DND-41 (cell line): ENCODE data around the gene SLC4A2.

Source experiments
- ATAC-seq: fragments of 200-7000 bp; cut with Tn5 transposase; 3 replicates; pipeline ENCODE4 v1.9.1; 2021; ENCODE audit warnings: low read depth; ENCODE audit not compliant: insufficient read depth
- DNase-seq: peaks from one replicate; pipeline ENCODE4 v3.0.0-alpha.2; 2020
- H2AFZ ChIP-seq: 2 replicates; pipeline ENCODE4 v1.6.0; 2012; ENCODE audit warnings: low read depth, low read length
- H3K27ac ChIP-seq: 2 replicates; pipeline ENCODE4 v1.5.1; 2012; ENCODE audit warnings: low read length, inconsistent platforms
- H3K27me3 ChIP-seq: fragments of 200-600 bp; sonication (generic); 2 replicates; pipeline ENCODE4 v1.6.0; 2012; ENCODE audit warnings: low read length, mild to moderate bottlenecking, inconsistent platforms; ENCODE audit not compliant: insufficient read depth, poor library complexity
- H3K36me3 ChIP-seq: 2 replicates; pipeline ENCODE4 v1.5.1; 2012; ENCODE audit warnings: low read length, inconsistent platforms; ENCODE audit not compliant: insufficient read depth
- H3K4me1 ChIP-seq: 2 replicates; pipeline ENCODE4 v1.5.1; 2012; ENCODE audit warnings: mild to moderate bottlenecking, low read length; ENCODE audit not compliant: insufficient read depth
- H3K4me2 ChIP-seq: 2 replicates; pipeline ENCODE4 v1.6.0; 2012; ENCODE audit warnings: mild to moderate bottlenecking, moderate library complexity, low read length, inconsistent platforms; ENCODE audit not compliant: insufficient read depth
- H3K4me3 ChIP-seq, 2 experiments: fragments of 200-600 bp in 1 of 2; shearing (Covaris generic) in 1 of 2; 2 replicates each; pipeline ENCODE4 v1.5.1; 2012 to 2016; ENCODE audit warnings: inconsistent platforms in 2 of 2, low read length in 2 of 2, mild to moderate bottlenecking in 2 of 2, low read depth in 1 of 2, moderate library complexity in 1 of 2
- H3K79me2 ChIP-seq: 2 replicates; pipeline ENCODE4 v1.6.0; 2012; ENCODE audit warnings: low read length, inconsistent platforms; ENCODE audit not compliant: insufficient read depth
- H3K9ac ChIP-seq: 2 replicates; pipeline ENCODE4 v1.6.0; 2012; ENCODE audit warnings: low read depth, mild to moderate bottlenecking, inconsistent platforms, low read length, moderate library complexity
- H3K9me3 ChIP-seq: 2 replicates; pipeline ENCODE4 v1.5.1; 2012; ENCODE audit warnings: low read length, moderate library complexity, mild to moderate bottlenecking, inconsistent platforms; ENCODE audit not compliant: insufficient read depth, severe bottlenecking
- H4K20me1 ChIP-seq: 2 replicates; pipeline ENCODE4 v1.6.0; 2012; ENCODE audit warnings: low read length; ENCODE audit not compliant: insufficient read depth
- CTCF ChIP-seq: IDR thresholded peaks from 2 replicates; pipeline ENCODE4 v1.5.1; 2012; ENCODE audit warnings: borderline replicate concordance, low read length, moderate library complexity, mild to moderate bottlenecking; ENCODE audit not compliant: poor library complexity, severe bottlenecking; ENCODE audit errors: extremely low read depth
- EZH2 ChIP-seq: IDR thresholded peaks from 3 replicates; pipeline ENCODE4 v1.6.1; 2012; ENCODE audit warnings: borderline replicate concordance, low read depth, mild to moderate bottlenecking, moderate library complexity, low read length, inconsistent platforms; ENCODE audit not compliant: severe bottlenecking

The SLC4A2 gene

GRCh38 chr7:151045262-151045661 lies 14.1 kb upstream of the SLC4A2 start:
- TF ChIP-seq EZH2 (no peak), CTCF (no peak)
- Histone ChIP-seq H3K27ac (no peak overlapping the region), H3K36me3 (peaks cover 38% of the 10 kb centered on the region), H3K4me2 (no peak overlapping the region), H3K9me3 (no peaks in the 10 kb centered on the region), H3K27me3 (no peaks in the 10 kb centered on the region), H3K9ac (no peak overlapping the region), H3K4me1 (no peaks in the 10 kb centered on the region), H2AFZ (no peak overlapping the region), H3K79me2 (no peaks in the 10 kb centered on the region), H3K4me3 (no peak overlapping the region), H4K20me1 (peaks cover 19% of the 10 kb centered on the region)
- DNase-seq (no peak), ATAC-seq (no peak)

DNA sequence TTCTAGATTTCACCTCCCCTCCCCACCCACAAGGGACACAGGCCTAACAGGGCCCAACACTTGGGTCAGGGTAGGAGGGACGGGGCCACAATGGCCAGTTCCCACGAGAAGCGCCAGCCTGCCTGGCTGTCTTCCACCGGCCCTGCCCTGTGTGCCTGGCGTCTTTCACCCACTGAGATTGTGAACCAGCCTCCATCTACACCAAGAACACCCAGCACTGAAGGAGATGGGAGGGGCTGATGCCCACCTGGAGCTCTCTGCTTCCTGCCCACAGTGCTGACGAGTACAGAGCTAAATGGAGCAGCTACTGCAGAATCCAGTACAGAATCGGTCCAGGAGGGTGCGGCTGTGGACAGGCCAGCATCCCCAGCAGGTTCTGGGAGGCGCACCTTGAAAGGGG lies 13.4 kb upstream of the SLC4A2 start:
- TF ChIP-seq EZH2 (no peak), CTCF (no peak)
- no peak overlapping the region for H3K4me2 ChIP-seq
- no peaks in the 10 kb centered on the region for H3K79me2 ChIP-seq
- no peak overlapping the region for H3K9ac ChIP-seq
- H3K27me3 ChIP-seq: no peaks in the 10 kb centered on the region
- no peak overlapping the region for H2AFZ ChIP-seq
- no peaks in the 10 kb centered on the region for H3K9me3 ChIP-seq
- DNase-seq (no peak), ATAC-seq (no peak)
- peaks cover 36% of the 10 kb centered on the region for H3K36me3 ChIP-seq
- H3K27ac ChIP-seq: no peak overlapping the region
- H4K20me1 ChIP-seq: peaks cover 25% of the 10 kb centered on the region
- H3K4me3 ChIP-seq: no peak overlapping the region
- H3K4me1 ChIP-seq: peaks cover 5% of the 10 kb centered on the region

- Histone ChIP-seq H3K4me3 (no peak overlapping the region), H3K9me3 (no peaks in the 10 kb centered on the region), H3K27me3 (no peaks in the 10 kb centered on the region), H3K9ac (no peak overlapping the region), H2AFZ (no peak overlapping the region), H3K36me3 (peaks cover 28% of the 10 kb centered on the region), H3K4me1 (peaks cover 14% of the 10 kb centered on the region), H4K20me1 (peaks cover 29% of the 10 kb centered on the region), H3K27ac (no peak overlapping the region), H3K79me2 (no peaks in the 10 kb centered on the region), H3K4me2 (no peak overlapping the region)
- no peak for TF ChIP-seq EZH2
- no peak for TF ChIP-seq CTCF
- ATAC-seq (no peak), DNase-seq (no peak)
Measured at GRCh38 chr7:151046603-151047573, 12.5 kb upstream of the SLC4A2 start.
